Esophagus squamous epithelium (tissue), 5 donors: ENCODE measurements around the gene KLHL40. TPM values are rescaled to one million over a fixed set of nuclear protein-coding genes. Genes with fewer than 3 reads are reported as not detected.
A peak's percentile ranks its signal among the peaks of the same experiment; 100 is the strongest.

Source experiments
- DNase-seq: peaks from one replicate; lab custom pipeline; 2025; lab: John Stamatoyannopoulos, UW
- H3K27ac ChIP-seq, 4 donors: fragments of 200-600 bp; sonication (generic); one replicate each; pipeline ENCODE4 v1.5.1; 2016 to 2019; ENCODE audit warnings: mild to moderate bottlenecking in 1 of 4
- H3K27me3 ChIP-seq, 4 donors: fragments of 200-600 bp; sonication (generic); 1 replicate in 3 of 4; 2 replicates in 1 of 4; pipeline versions ENCODE4 v1.5.1 to v1.6.0; 2017 to 2021; ENCODE audit warnings: antibody characterized with exemption in 1 of 4
- H3K36me3 ChIP-seq, 3 donors: fragments of 200-600 bp; sonication (generic); one replicate each; pipeline ENCODE4 v1.5.1; 2016 to 2019
- H3K4me1 ChIP-seq, 3 donors: fragments of 200-600 bp; sonication (generic); one replicate each; pipeline ENCODE4 v1.5.1; 2017 to 2019
- H3K4me3 ChIP-seq, 4 donors: fragments of 200-600 bp; sonication (generic); 1 replicate in 3 of 4; 2 replicates in 1 of 4; pipeline ENCODE4 v1.5.1; 2016 to 2019; ENCODE audit warnings: mild to moderate bottlenecking in 2 of 4, moderate library complexity in 1 of 4
- H3K9me3 ChIP-seq, 3 donors: fragments of 200-600 bp; sonication (generic); one replicate each; pipeline ENCODE4 v1.5.1; 2016 to 2019
- CTCF ChIP-seq, 6 experiments: fragments of 450-650 bp in 4 of 6; fragments of 200-600 bp in 2 of 6; sonication (generic) in 2 of 6; IDR thresholded peaks; one replicate each; pipeline ENCODE4 v1.5.1; 2016 to 2019; ENCODE audit warnings: antibody characterized with exemption in 6 of 6, mild to moderate bottlenecking in 4 of 6, moderate library complexity in 4 of 6
- POLR2A ChIP-seq, 4 donors: fragments of 450-650 bp; IDR thresholded peaks; one replicate each; pipeline ENCODE4 v1.6.1; 2017; ENCODE audit warnings: antibody characterized with exemption in 4 of 4, mild to moderate bottlenecking in 4 of 4, moderate library complexity in 3 of 4
- WGBS, 2 donors: methylation state at CpG; one replicate each; pipeline ENCODE4 v1.1.5; 2018; 5-methylcytosine and 5-hydroxymethylcytosine counted together
- intact Hi-C: fragments of 100-400 bp; cut with DNase I; formaldehyde crosslinking; loops from one replicate; pipeline ENCODE4 v1.15.0; 2022
- total RNA-seq, 4 donors: library from RNA; depleted of rRNA; stranded (reverse); fragments of >200 nt; gene quantifications; one replicate each; pipeline ENCODE4 v1.1.0, GENCODE V29; 2016
- donor health status: DM: yes; HTN: yes; CAD: no.

Gene KLHL40, protein sequence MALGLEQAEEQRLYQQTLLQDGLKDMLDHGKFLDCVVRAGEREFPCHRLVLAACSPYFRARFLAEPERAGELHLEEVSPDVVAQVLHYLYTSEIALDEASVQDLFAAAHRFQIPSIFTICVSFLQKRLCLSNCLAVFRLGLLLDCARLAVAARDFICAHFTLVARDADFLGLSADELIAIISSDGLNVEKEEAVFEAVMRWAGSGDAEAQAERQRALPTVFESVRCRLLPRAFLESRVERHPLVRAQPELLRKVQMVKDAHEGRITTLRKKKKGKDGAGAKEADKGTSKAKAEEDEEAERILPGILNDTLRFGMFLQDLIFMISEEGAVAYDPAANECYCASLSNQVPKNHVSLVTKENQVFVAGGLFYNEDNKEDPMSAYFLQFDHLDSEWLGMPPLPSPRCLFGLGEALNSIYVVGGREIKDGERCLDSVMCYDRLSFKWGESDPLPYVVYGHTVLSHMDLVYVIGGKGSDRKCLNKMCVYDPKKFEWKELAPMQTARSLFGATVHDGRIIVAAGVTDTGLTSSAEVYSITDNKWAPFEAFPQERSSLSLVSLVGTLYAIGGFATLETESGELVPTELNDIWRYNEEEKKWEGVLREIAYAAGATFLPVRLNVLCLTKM
- total RNA-seq = not detected

- TF ChIP-seq POLR2A (IDR thresholded peaks at IDR 0.05) = no peak
- Histone ChIP-seq H3K36me3 (no peaks in the 10 kb centered on the region), H3K9me3 (no peaks in the 10 kb centered on the region), H3K27ac (peak within 1 kb of the TSS in 3 of 4 donors; percentile 67 to 73 (median 67)), H3K27me3 (peaks cover 0 to 31% (median 0%) of the 10 kb centered on the region in 4 donors), H3K4me1 (peaks cover 5 to 33% (median 20%) of the 10 kb centered on the region in 3 donors), H3K4me3 (peak within 1 kb of the TSS in 3 of 4 donors; percentile 10 to 55 (median 19))
- no peak for DNase-seq
- WGBS, 2 donors = 20% methylated on average over 2 of the region's 34 CpGs; no CpG with 5 or more reads in 1 of the 2 donors
- intact Hi-C loops = no loop called here
These were observed at the start of gene KLHL40 for GRCh38 chr3:42685363-42685881. Gene KLHL40, plus strand, starts transcription at chr3:42685537. Its CDS starts 82 bp downstream, at chr3:42685619.

DNA sequence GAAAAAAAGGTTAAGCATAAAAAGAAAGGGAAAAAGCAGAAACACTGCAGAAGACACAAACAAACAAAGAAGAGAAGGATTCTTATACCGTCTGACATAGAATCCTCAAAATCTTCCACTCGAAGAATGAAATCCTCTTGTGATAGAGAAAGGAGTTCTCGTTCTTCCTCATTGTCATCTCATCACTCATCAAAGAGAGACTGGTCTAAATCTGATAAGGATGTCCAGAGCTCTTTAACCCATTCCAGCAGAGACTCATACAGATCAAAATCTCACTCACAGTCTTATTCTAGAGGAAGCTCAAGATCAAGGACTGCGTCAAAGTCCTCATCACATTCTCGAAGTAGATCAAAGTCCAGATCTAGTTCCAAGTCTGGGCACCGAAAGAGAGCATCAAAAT lies 48.3 kb upstream of the KLHL40 start:
- no peak overlapping the region for H3K4me3 ChIP-seq
- H3K4me1 ChIP-seq = peaks cover 0 to 20% (median 0%) of the 10 kb centered on the region in 3 donors
- intact Hi-C loops = no loop called here
- no peak for TF ChIP-seq CTCF (IDR thresholded peaks at IDR 0.05)
- TF ChIP-seq POLR2A (IDR thresholded peaks at IDR 0.05) = no peak
- no peak overlapping the region for H3K27ac ChIP-seq
- WGBS, 2 donors = 79 to 88% methylated on average over 6 of the region's 6 CpGs
- H3K27me3 ChIP-seq = no peaks in the 10 kb centered on the region
- DNase-seq = no peak
- H3K36me3 ChIP-seq = peaks cover 29 to 100% (median 56%) of the 10 kb centered on the region in 3 donors
- H3K9me3 ChIP-seq = no peaks in the 10 kb centered on the region

- Histone ChIP-seq H3K4me1 (peaks cover 0 to 16% (median 0%) of the 10 kb centered on the region in 3 donors), H3K9me3 (no peaks in the 10 kb centered on the region), H3K27ac (peak overlapping the region in 2 of 4 donors; percentile 20 to 26), H3K4me3 (no peak overlapping the region), H3K36me3 (peaks cover 33 to 100% (median 60%) of the 10 kb centered on the region in 3 donors), H3K27me3 (no peaks in the 10 kb centered on the region)
- no peak for DNase-seq
- intact Hi-C loops = no loop called here
- WGBS, 2 donors = 39 to 70% methylated on average over 6 of the region's 6 CpGs
- TF ChIP-seq POLR2A (IDR thresholded peaks at IDR 0.05) (no peak), CTCF (IDR thresholded peaks at IDR 0.05) (no peak)
These were observed 46.9 kb upstream of the KLHL40 start for GRCh38 chr3:42638339-42638842.

GRCh38 chr3:42639192-42639591 lies 46.1 kb upstream of the KLHL40 start:
- Histone ChIP-seq H3K4me3 (no peak overlapping the region), H3K27me3 (no peaks in the 10 kb centered on the region), H3K36me3 (peaks cover 37 to 100% (median 67%) of the 10 kb centered on the region in 3 donors), H3K27ac (peak overlapping the region in 2 of 4 donors; percentile 10 to 20), H3K4me1 (peaks cover 0 to 16% (median 0%) of the 10 kb centered on the region in 3 donors), H3K9me3 (no peaks in the 10 kb centered on the region)
- intact Hi-C loops = no loop called here
- TF ChIP-seq CTCF (IDR thresholded peaks at IDR 0.05) (no peak), POLR2A (IDR thresholded peaks at IDR 0.05) (no peak)
- 83 to 85% methylated on average over 6 of the region's 6 CpGs for WGBS, 2 donors
- DNase-seq = no peak

- Histone ChIP-seq H3K4me3 (no peak overlapping the region), H3K4me1 (peaks cover 0 to 16% (median 0%) of the 10 kb centered on the region in 3 donors), H3K27me3 (no peaks in the 10 kb centered on the region), H3K27ac (no peak overlapping the region), H3K9me3 (no peaks in the 10 kb centered on the region), H3K36me3 (peaks cover 37 to 100% (median 73%) of the 10 kb centered on the region in 3 donors)
- no peak for DNase-seq
- no peak for TF ChIP-seq CTCF (IDR thresholded peaks at IDR 0.05)
- TF ChIP-seq POLR2A (IDR thresholded peaks at IDR 0.05) = no peak
- intact Hi-C loops = no loop called here
These were observed 45.2 kb upstream of the KLHL40 start for GRCh38 chr3:42640129-42640528.
